Right ventricle myocardium inferior (tissue), 1 donor: ENCODE results near the gene SRRM4. TPM values are rescaled to one million over a fixed set of nuclear protein-coding genes. Genes with fewer than 3 reads are reported as not detected.

Experiments used
- ATAC-seq: fragments of 200-7000 bp; cut with Tn5 transposase; one replicate; pipeline ENCODE4 v1.9.1; 2020; ENCODE audit warnings: mild to moderate bottlenecking, moderate library complexity
- DNase-seq: peaks from one replicate; pipeline ENCODE4 v3.0.0; 2021; ENCODE audit errors: missing footprints
- intact Hi-C: fragments of 100-400 bp; cut with DNase I; formaldehyde crosslinking; loops from one replicate; pipeline ENCODE4 v1.11.0; 2022
- total RNA-seq: library from RNA; stranded (reverse); fragmentation: NEBNext Ultra II Directional; extraction: Animal tissue kit (Norgen Biotek cat#: 25700); gene quantifications from one replicate; pipeline ENCODE4 v1.2.1, GENCODE V29; 2021
- donor health status: DM: no; HTN: yes; CAD: no; lungs with severe emphysema.

Gene SRRM4
- total RNA-seq, 1 donor from 2014 or later, result 0.43 TPM

- DNase-seq, result no peak
- intact Hi-C loops, result no loop called here
- ATAC-seq, result peak; percentile 45
Measured at GRCh38 chr12:119149270-119149669, 167.9 kb downstream of the SRRM4 start.

- ATAC-seq, result no peak
- intact Hi-C loops, result no loop called here
- DNase-seq, result no peak
Measured at GRCh38 chr12:119151445-119152026, 170.2 kb downstream of the SRRM4 start.

- ATAC-seq (peak; percentile 63), DNase-seq (peak; percentile 77)
- intact Hi-C loops, result no loop called here
Measured at GRCh38 chr12:119153477-119154434, 172.4 kb downstream of the SRRM4 start.

- DNase-seq, result no peak
- intact Hi-C loops, result no loop called here
- ATAC-seq, result no peak
Measured at GRCh38 chr12:119154435-119154818, 173.1 kb downstream of the SRRM4 start.

- ATAC-seq (no peak), DNase-seq (no peak)
- intact Hi-C loops, result no loop called here
Measured at GRCh38 chr12:119156401-119157044, 175.2 kb downstream of the SRRM4 start.

- DNase-seq (peak; percentile 82), ATAC-seq (peak; percentile 77)
- intact Hi-C loops, result no loop called here
Measured at GRCh38 chr12:119157528-119157927, 176.2 kb downstream of the SRRM4 start.

- ATAC-seq, result peak; percentile 17
- no peak for DNase-seq
- intact Hi-C loops, result loop anchor here (1.0 kb wide), 1 partner anchor 20 kb away; the partner anchor contains the start of gene HSPB8
Measured at GRCh38 chr12:119157978-119158377, 176.6 kb downstream of the SRRM4 start.

- ATAC-seq (peak; percentile 72), DNase-seq (no peak)
- intact Hi-C loops, result loop anchor here (1.0 kb wide), 1 partner anchor 20 kb away; the partner anchor contains the start of gene HSPB8
Measured at GRCh38 chr12:119158402-119158801, 177.1 kb downstream of the SRRM4 start.

GRCh38 chr12:119159844-119160243 lies 178.5 kb downstream of the SRRM4 start:
- intact Hi-C loops, result no loop called here
- ATAC-seq, result no peak
- no peak for DNase-seq

- DNase-seq (no peak), ATAC-seq (no peak)
- intact Hi-C loops, result no loop called here
Measured at GRCh38 chr12:119167902-119168301, 186.6 kb downstream of the SRRM4 start.

GRCh38 chr12:119168721-119169120 lies 187.4 kb downstream of the SRRM4 start:
- intact Hi-C loops, result no loop called here
- no peak for ATAC-seq

GRCh38 chr12:119169150-119169549 lies 187.8 kb downstream of the SRRM4 start:
- intact Hi-C loops, result no loop called here
- DNase-seq (no peak), ATAC-seq (no peak)

More at GRCh38 chr12:119168721-119169120, 187.4 kb downstream of the SRRM4 start:
- no peak for DNase-seq

- ATAC-seq (no peak), DNase-seq (peak; percentile 43)
- intact Hi-C loops, result no loop called here
Measured at GRCh38 chr12:119171291-119171690, 189.9 kb downstream of the SRRM4 start.

- DNase-seq (no peak), ATAC-seq (no peak)
- intact Hi-C loops, result no loop called here
Measured at GRCh38 chr12:119171691-119172425, 190.5 kb downstream of the SRRM4 start.

- peak; percentile 67 for DNase-seq
- ATAC-seq, result no peak
- intact Hi-C loops, result loop anchor here (5.0 kb wide), 1 partner anchor 58 kb away; no protein-coding TSS in a partner anchor
Measured at GRCh38 chr12:119175081-119175480, 193.7 kb downstream of the SRRM4 start.

GRCh38 chr12:119176267-119177055 lies 195.1 kb downstream of the SRRM4 start:
- intact Hi-C loops, result loop anchor here (5.0 kb wide), 1 partner anchor 59 kb away; no protein-coding TSS in a partner anchor
- DNase-seq (peak; percentile 92), ATAC-seq (peak; percentile 63)

- intact Hi-C loops, result loop anchor here (5.0 kb wide), 1 partner anchor 60 kb away; no protein-coding TSS in a partner anchor
- ATAC-seq, result no peak
- no peak for DNase-seq
Measured at GRCh38 chr12:119177056-119177325, 195.7 kb downstream of the SRRM4 start.
